Measurements from ENCODE around the gene VPS45. TPM values are rescaled to one million over a fixed set of nuclear protein-coding genes. Genes with fewer than 3 reads are reported as not detected.

VPS45 gene
- total and polyA plus RNA-seq, 3 donors from 2014 or later, result 28.4 to 50.7 (median 50.3) TPM

DNA sequence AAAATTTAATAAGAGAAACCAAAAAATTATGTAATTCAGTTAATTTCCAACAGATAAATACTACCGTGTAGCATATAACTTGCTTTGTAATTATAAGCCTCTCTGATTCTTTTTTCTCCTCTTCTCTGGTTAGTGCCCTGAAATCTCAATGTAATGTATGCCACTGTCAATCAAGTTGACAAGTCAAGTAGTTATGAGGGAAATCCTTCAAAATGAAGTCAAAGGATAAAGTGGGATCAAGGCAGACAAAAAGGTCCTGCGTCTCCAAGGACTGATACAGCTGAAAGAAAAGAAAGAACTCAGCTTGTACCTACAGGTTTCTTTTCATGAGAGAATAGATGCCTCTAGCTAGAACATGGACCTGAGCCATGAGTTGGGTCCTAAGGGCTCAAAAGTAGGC lies 19.8 kb downstream of the VPS45 start:
- H3K27me3 ChIP-seq, result no peaks in the 10 kb centered on the region
- DNase-seq, result no peak
- WGBS, 2 donors, result 90% methylated on average over 2 of the region's 2 CpGs
- H3K36me3 ChIP-seq (ENCODE audit: low read depth, missing control alignments), result no peaks in the 10 kb centered on the region
- no peak overlapping the region for H3K4me3 ChIP-seq
- H3K9me3 ChIP-seq, result no peaks in the 10 kb centered on the region
- no peak overlapping the region for H3K27ac ChIP-seq
- TF ChIP-seq, protein P1, sequence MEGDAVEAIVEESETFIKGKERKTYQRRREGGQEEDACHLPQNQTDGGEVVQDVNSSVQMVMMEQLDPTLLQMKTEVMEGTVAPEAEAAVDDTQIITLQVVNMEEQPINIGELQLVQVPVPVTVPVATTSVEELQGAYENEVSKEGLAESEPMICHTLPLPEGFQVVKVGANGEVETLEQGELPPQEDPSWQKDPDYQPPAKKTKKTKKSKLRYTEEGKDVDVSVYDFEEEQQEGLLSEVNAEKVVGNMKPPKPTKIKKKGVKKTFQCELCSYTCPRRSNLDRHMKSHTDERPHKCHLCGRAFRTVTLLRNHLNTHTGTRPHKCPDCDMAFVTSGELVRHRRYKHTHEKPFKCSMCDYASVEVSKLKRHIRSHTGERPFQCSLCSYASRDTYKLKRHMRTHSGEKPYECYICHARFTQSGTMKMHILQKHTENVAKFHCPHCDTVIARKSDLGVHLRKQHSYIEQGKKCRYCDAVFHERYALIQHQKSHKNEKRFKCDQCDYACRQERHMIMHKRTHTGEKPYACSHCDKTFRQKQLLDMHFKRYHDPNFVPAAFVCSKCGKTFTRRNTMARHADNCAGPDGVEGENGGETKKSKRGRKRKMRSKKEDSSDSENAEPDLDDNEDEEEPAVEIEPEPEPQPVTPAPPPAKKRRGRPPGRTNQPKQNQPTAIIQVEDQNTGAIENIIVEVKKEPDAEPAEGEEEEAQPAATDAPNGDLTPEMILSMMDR (IDR thresholded peaks at IDR 0.05), result no peak
- no peak for TF ChIP-seq POLR2A (IDR thresholded peaks at IDR 0.05)
- no peaks in the 10 kb centered on the region for H3K4me1 ChIP-seq
- intact Hi-C loops (cut with DNase I; ENCODE audit: low total_unique reads), result no loop called here

DNA sequence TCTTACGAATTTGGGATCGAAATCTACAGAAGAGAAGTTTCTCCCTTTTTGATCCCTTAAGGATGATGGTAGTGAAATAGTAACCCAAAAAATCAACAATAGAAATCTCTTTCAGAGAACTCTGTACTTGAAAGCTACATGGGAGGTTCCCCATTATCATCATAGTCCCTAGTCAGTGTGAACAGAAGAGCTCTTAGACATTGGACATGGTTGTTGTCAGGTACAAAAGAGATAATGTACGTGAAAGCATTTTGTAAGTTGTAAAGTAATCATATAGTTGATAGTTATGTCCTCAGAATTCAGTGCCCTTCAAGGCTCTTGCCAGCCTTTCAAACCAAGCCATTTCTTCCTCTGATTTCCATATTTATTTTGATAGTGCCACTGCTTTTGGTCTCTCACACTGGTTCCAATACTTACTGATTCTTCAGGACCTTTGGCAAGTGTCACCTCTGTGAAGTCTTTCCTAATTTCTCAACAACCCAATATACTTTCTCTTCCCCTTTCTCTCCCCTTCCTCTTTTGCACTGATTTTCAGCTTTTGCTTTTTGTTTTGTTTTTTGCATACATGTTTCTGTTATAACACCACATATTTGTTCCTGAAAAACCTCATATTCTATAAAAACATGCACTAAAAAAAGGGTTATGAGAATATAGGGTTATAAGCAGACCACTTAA lies 22.4 kb downstream of the VPS45 start:
- H3K36me3 ChIP-seq (ENCODE audit: low read depth, missing control alignments), result no peaks in the 10 kb centered on the region
- no peak for DNase-seq
- WGBS, 2 donors, result 92% methylated on average over 3 of the region's 3 CpGs
- H3K4me1 ChIP-seq, result no peaks in the 10 kb centered on the region
- H3K9me3 ChIP-seq, result no peaks in the 10 kb centered on the region
- H3K27me3 ChIP-seq, result no peaks in the 10 kb centered on the region
- no peak overlapping the region for H3K27ac ChIP-seq
- no peak overlapping the region for H3K4me3 ChIP-seq
- TF ChIP-seq, protein P1 (IDR thresholded peaks at IDR 0.05), result no peak
- no peak for TF ChIP-seq POLR2A (IDR thresholded peaks at IDR 0.05)
- intact Hi-C loops (cut with DNase I; ENCODE audit: low total_unique reads), result no loop called here

DNA sequence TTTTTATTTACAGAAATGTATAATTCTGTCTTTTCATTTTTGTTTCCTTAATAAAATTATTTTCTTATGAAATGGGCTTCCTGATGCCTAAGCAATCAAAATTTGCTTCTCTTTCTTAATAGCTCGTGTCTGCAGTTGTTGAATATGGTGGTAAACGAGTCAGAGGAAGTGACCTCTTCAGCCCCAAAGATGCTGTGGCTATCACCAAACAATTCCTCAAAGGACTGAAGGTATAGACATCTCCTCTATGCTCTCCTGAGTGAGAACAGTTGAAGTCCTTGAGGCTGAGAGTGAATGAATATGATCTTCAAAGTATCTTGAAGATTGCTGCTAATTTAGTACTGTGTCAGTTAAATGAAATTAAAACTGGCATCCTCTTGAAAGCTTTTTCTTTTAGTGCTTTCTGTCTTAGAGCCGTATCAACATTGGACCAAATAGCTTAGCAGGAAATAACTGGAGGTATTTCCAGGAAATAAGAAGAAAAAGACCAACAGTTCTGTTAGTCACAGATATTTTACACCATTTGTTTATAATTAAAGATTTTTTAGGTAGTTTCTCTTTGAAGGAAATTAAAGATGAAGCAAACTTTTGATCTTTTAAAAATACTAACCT lies 24.7 kb downstream of the VPS45 start:
- intact Hi-C loops (cut with DNase I; ENCODE audit: low total_unique reads), result no loop called here
- Histone ChIP-seq H3K27ac (no peak overlapping the region), H3K4me3 (no peak overlapping the region), H3K9me3 (no peaks in the 10 kb centered on the region), H3K36me3 (ENCODE audit: low read depth, missing control alignments) (no peaks in the 10 kb centered on the region), H3K27me3 (no peaks in the 10 kb centered on the region), H3K4me1 (no peaks in the 10 kb centered on the region)
- TF ChIP-seq, protein P1 (IDR thresholded peaks at IDR 0.05), result no peak
- TF ChIP-seq POLR2A (IDR thresholded peaks at IDR 0.05), result no peak
- 83 to 85% methylated on average over 3 of the region's 3 CpGs for WGBS, 2 donors
- no peak for DNase-seq

DNA sequence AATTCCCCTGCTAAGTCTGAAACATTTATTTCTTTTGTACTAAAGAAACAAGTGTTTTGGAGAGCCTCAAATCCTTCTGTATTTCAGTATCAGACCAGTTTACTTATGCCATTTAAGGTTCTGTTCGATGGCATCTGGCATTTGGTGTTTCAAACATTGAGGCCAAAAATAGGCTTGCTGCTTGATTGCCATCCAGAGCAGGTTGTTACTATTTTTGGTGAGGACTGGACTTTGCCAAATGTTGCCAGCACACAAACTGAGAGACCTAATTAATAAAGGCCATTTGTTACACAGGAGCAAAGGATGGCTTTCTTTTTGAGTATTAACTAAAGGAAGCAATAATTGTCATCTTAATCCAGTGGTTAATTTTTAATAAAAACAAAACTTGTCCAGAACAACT lies 26.2 kb downstream of the VPS45 start:
- no peak overlapping the region for H3K27ac ChIP-seq
- DNase-seq, result no peak
- intact Hi-C loops (cut with DNase I; ENCODE audit: low total_unique reads), result no loop called here
- 67 to 72% methylated on average over 1 of the region's 1 CpG for WGBS, 2 donors
- no peaks in the 10 kb centered on the region for H3K27me3 ChIP-seq
- no peaks in the 10 kb centered on the region for H3K4me1 ChIP-seq
- H3K4me3 ChIP-seq, result no peak overlapping the region
- H3K36me3 ChIP-seq (ENCODE audit: low read depth, missing control alignments), result no peaks in the 10 kb centered on the region
- no peak for TF ChIP-seq POLR2A (IDR thresholded peaks at IDR 0.05)
- TF ChIP-seq, protein P1 (IDR thresholded peaks at IDR 0.05), result no peak
- no peaks in the 10 kb centered on the region for H3K9me3 ChIP-seq
